HG03342 (cell line): ENCODE data around the gene HTR3B.

Experiments used
- ATAC-seq: cut with Tn5 transposase; IDR thresholded peaks from one replicate; pipeline ENCODE4 v1.9.1; 2021; ENCODE audit warnings: mild to moderate bottlenecking, moderate library complexity; ENCODE audit not compliant: unreplicated experiment

The HTR3B gene

DNA sequence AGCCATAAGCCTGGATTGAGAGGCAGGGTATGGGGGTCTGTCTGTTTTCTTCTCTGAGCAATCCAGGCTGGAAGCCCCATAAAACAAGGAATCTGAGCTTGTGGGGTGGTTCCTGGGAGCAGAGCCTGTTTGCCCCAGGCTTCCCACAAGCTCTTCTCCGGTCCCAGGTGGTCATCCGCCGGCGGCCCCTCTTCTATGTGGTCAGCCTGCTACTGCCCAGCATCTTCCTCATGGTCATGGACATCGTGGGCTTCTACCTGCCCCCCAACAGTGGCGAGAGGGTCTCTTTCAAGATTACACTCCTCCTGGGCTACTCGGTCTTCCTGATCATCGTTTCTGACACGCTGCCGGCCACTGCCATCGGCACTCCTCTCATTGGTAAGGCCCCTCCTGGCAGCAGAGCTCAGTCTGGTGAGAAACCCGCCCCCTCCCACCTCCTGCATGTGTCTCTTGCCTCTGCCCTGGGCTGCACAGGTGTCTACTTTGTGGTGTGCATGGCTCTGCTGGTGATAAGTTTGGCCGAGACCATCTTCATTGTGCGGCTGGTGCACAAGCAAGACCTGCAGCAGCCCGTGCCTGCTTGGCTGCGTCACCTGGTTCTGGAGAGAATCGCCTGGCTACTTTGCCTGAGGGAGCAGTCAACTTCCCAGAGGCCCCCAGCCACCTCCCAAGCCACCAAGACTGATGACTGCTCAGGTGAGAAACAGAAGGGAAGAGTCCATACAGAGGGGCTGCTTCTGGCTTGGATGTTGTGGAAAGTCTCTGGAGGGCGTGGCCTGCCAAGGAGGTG, 82.0 kb downstream of the HTR3B start:
- ATAC-seq: no peak

GRCh38 chr11:113989381-113989780, 84.8 kb downstream of the HTR3B start:
- ATAC-seq: no peak

GRCh38 chr11:113989916-113990315, 85.3 kb downstream of the HTR3B start:
- ATAC-seq: no peak

DNA sequence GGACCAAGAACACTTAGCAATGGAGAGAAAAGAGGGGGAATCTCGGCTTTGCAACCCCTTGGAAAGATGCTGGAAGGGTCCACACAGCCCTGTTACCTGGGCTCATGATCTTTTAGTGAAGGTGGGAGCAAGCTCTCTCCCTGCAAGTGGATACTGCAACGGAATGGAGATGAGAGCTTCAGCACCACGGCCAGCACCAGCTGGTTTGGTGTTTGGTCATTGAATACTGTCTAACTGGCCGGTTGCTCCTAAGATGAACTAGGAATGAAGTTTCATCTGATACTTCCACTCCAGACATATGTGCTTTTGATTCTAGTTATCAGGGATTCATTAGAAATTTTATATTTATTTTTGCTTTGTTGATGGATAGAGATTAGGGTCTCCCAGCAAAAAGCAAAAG, 86.6 kb downstream of the HTR3B start:
- no peak for ATAC-seq

GRCh38 chr11:113991718-113992458, 87.3 kb downstream of the HTR3B start:
- ATAC-seq: no peak

- ATAC-seq: no peak
These were observed 88.0 kb downstream of the HTR3B start for GRCh38 chr11:113992459-113993110.

GRCh38 chr11:113994077-113994954, 89.7 kb downstream of the HTR3B start:
- no peak for ATAC-seq
